ENCODE data around the gene DDAH1.

DDAH1 gene

GRCh38 chr1:85339656-85340399 lies 125.1 kb downstream of the DDAH1 start:
- no peak for DNase-seq
- intact Hi-C loops (cut with DNase I), result loop anchor here (10.0 kb wide), 1 partner anchor 125 kb away; the partner anchor contains the start of gene DDAH1

GRCh38 chr1:85339089-85339488 lies 125.9 kb downstream of the DDAH1 start:
- DNase-seq, result no peak
- intact Hi-C loops (cut with DNase I), result loop anchor here (10.0 kb wide), 1 partner anchor 126 kb away; the partner anchor contains the start of gene DDAH1

GRCh38 chr1:85334962-85335361 lies 130.0 kb downstream of the DDAH1 start:
- DNase-seq, result no peak
- intact Hi-C loops (cut with DNase I), result loop anchor here (10.0 kb wide), 1 partner anchor 130 kb away; the partner anchor contains the start of gene DDAH1

GRCh38 chr1:85333186-85333585 lies 131.8 kb downstream of the DDAH1 start:
- intact Hi-C loops (cut with DNase I), result loop anchor here (10.0 kb wide), 1 partner anchor 132 kb away; the partner anchor contains the start of gene DDAH1

GRCh38 chr1:85332575-85332974 lies 132.4 kb downstream of the DDAH1 start:
- intact Hi-C loops (cut with DNase I), result loop anchor here (10.0 kb wide), 1 partner anchor 132 kb away; the partner anchor contains the start of gene DDAH1

More at GRCh38 chr1:85333186-85333585, 131.8 kb downstream of the DDAH1 start:
- no peak for DNase-seq

GRCh38 chr1:85330711-85331290 lies 134.2 kb downstream of the DDAH1 start:
- intact Hi-C loops (cut with DNase I), result loop anchor here (10.0 kb wide), 1 partner anchor 134 kb away; the partner anchor contains the start of gene DDAH1
- peak in 1 of 10 donors; percentile 5 for DNase-seq

More at GRCh38 chr1:85332575-85332974, 132.4 kb downstream of the DDAH1 start:
- DNase-seq, result no peak

GRCh38 chr1:85330214-85330631 lies 134.7 kb downstream of the DDAH1 start:
- intact Hi-C loops (cut with DNase I), result loop anchor here (10.0 kb wide), 1 partner anchor 135 kb away; the partner anchor contains the start of gene DDAH1
- DNase-seq, result no peak

GRCh38 chr1:85328713-85329397 lies 136.1 kb downstream of the DDAH1 start:
- intact Hi-C loops (cut with DNase I), result no loop called here
- DNase-seq, result no peak

GRCh38 chr1:85327759-85328158 lies 137.2 kb downstream of the DDAH1 start:
- intact Hi-C loops (cut with DNase I), result no loop called here
- no peak for DNase-seq

- intact Hi-C loops (cut with DNase I), result no loop called here
- DNase-seq, result no peak
These were observed 138.1 kb downstream of the DDAH1 start for GRCh38 chr1:85326851-85327250.

GRCh38 chr1:85326336-85326735 lies 138.6 kb downstream of the DDAH1 start:
- DNase-seq, result no peak
- intact Hi-C loops (cut with DNase I), result no loop called here

GRCh38 chr1:85325920-85326319 lies 139.0 kb downstream of the DDAH1 start:
- DNase-seq, result no peak
- intact Hi-C loops (cut with DNase I), result no loop called here

- DNase-seq, result no peak
- intact Hi-C loops (cut with DNase I), result no loop called here
These were observed 141.2 kb downstream of the DDAH1 start for GRCh38 chr1:85323770-85324169.

GRCh38 chr1:85322655-85323054 lies 142.3 kb downstream of the DDAH1 start:
- DNase-seq, result no peak
- intact Hi-C loops (cut with DNase I), result no loop called here

GRCh38 chr1:85321237-85321964 lies 143.6 kb downstream of the DDAH1 start:
- no peak for DNase-seq
- intact Hi-C loops (cut with DNase I), result no loop called here

GRCh38 chr1:85320371-85321131 lies 144.4 kb downstream of the DDAH1 start:
- intact Hi-C loops (cut with DNase I), result no loop called here
- no peak for DNase-seq

GRCh38 chr1:85319931-85320330 lies 145.0 kb downstream of the DDAH1 start:
- DNase-seq, result no peak
- intact Hi-C loops (cut with DNase I), result no loop called here

- intact Hi-C loops (cut with DNase I), result no loop called here
- no peak for DNase-seq
These were observed 145.5 kb downstream of the DDAH1 start for GRCh38 chr1:85319491-85319890.

GRCh38 chr1:85318217-85318616 lies 146.7 kb downstream of the DDAH1 start:
- intact Hi-C loops (cut with DNase I), result no loop called here

GRCh38 chr1:85317560-85317959 lies 147.4 kb downstream of the DDAH1 start:
- DNase-seq, result no peak
- intact Hi-C loops (cut with DNase I), result no loop called here

More at GRCh38 chr1:85318217-85318616, 146.7 kb downstream of the DDAH1 start:
- no peak for DNase-seq

Data from posterior cingulate gyrus (tissue), 11 donors.